Panc1 (cell line): ENCODE results near the gene LYSMD3. TPM values are rescaled to one million over a fixed set of nuclear protein-coding genes. Genes with fewer than 3 reads are reported as not detected.

Experiments
- ATAC-seq: fragments of 200-7000 bp; cut with Tn5 transposase; 2 replicates; pipeline ENCODE4 v1.9.1; 2020; ENCODE audit warnings: mild to moderate bottlenecking, moderate library complexity
- BruUV-seq: library from RNA; stranded (reverse); fragments of 400-500 nt; replicated peaks from 2 replicates; lab custom pipeline; 2021; lab: Mats Ljungman, UMichigan
- CTCF ChIA-PET: fragments of 300-600 bp; sonication (Branson Sonifier 250); formaldehyde crosslinking; loops from one replicate; lab custom pipeline; 2022; ENCODE audit warnings: antibody characterized with exemption; lab: Charles Lee
- POLR2A ChIA-PET: fragments of 300-600 bp; sonication (Branson Sonifier 250); formaldehyde crosslinking; loops from one replicate; lab custom pipeline; 2022; ENCODE audit warnings: antibody characterized with exemption; lab: Charles Lee
- DNase-seq: peaks from one replicate; pipeline ENCODE4 v3.0.0-alpha.2; 2010; ENCODE audit warnings: low read depth, low spot score
- H3K27ac ChIP-seq: 2 replicates; pipeline ENCODE4 v1.5.1; 2011; ENCODE audit warnings: mild to moderate bottlenecking, low read length, inconsistent platforms
- H3K27me3 ChIP-seq: fragments of 200-500 bp; sonication (Bioruptor generic); 2 replicates; pipeline ENCODE4 v1.6.0; 2014; ENCODE audit warnings: low read length, inconsistent platforms; ENCODE audit not compliant: control insufficient read depth, insufficient read depth
- H3K36me3 ChIP-seq: fragments of 200-500 bp; sonication (Bioruptor generic); 2 replicates; pipeline ENCODE4 v1.5.1; 2014; ENCODE audit warnings: inconsistent platforms, mild to moderate bottlenecking, low read length, moderate library complexity; ENCODE audit not compliant: control insufficient read depth, insufficient read depth
- H3K4me1 ChIP-seq: 2 replicates; pipeline ENCODE4 v1.5.1; 2011; ENCODE audit warnings: inconsistent platforms, mild to moderate bottlenecking, low read length, moderate library complexity; ENCODE audit not compliant: control insufficient read depth, insufficient read depth
- H3K4me3 ChIP-seq, 2 experiments: 2 replicates each; pipeline ENCODE4 v1.5.1; 2011 to 2012; ENCODE audit warnings: low read depth in 2 of 2, low read length in 2 of 2, mild to moderate bottlenecking in 2 of 2, inconsistent platforms in 1 of 2, moderate library complexity in 1 of 2
- H3K9me3 ChIP-seq: fragments of 200-500 bp; sonication (Bioruptor generic); 2 replicates; pipeline ENCODE4 v1.5.1; 2014; ENCODE audit warnings: low read depth, mild to moderate bottlenecking, inconsistent platforms, low read length, moderate library complexity; ENCODE audit not compliant: control insufficient read depth, insufficient read depth
- POLR2AphosphoS5 ChIP-seq: IDR thresholded peaks from 2 replicates; pipeline ENCODE4 v1.6.1; 2012; ENCODE audit warnings: mild to moderate bottlenecking, low read depth, low read length, moderate library complexity
- SIN3A ChIP-seq: IDR thresholded peaks from 2 replicates; pipeline ENCODE4 v1.6.1; 2012; ENCODE audit warnings: low read depth, mild to moderate bottlenecking, low read length, moderate library complexity, borderline replicate concordance; ENCODE audit not compliant: insufficient read depth
- TCF7L2 ChIP-seq: IDR thresholded peaks from 2 replicates; pipeline ENCODE4 v1.6.1; 2011; ENCODE audit warnings: mild to moderate bottlenecking, low read depth, low read length, inconsistent platforms
- in situ Hi-C: cut with HindIII; loops from 2 replicates; pipeline ENCODE4 v1.10.0; 2016; ENCODE audit warnings: low sequenced_read_pairs, low pct_unique_long_range_greater_than_20kb
- intact Hi-C: fragments of 100-400 bp; cut with micrococcal nuclease; formaldehyde crosslinking; loops from one replicate; pipeline ENCODE4 v1.10.0; 2022; ENCODE audit not compliant: unreplicated experiment
- total RNA-seq: library from RNA; stranded (reverse); gene quantifications from one replicate; pipeline ENCODE4 v1.2.1, GENCODE V29; 2021; ENCODE audit not compliant: unreplicated experiment
- TF ChIP-seq, protein P1 (sequence below), 2 experiments: IDR thresholded peaks; 2 replicates each; pipeline ENCODE4 v1.6.1; 2011 to 2012; ENCODE audit warnings: low read depth in 2 of 2, control low read depth in 1 of 2, low read length in 1 of 2, mild to moderate bottlenecking in 1 of 2, moderate library complexity in 1 of 2; ENCODE audit not compliant: insufficient read depth in 1 of 2
- TF ChIP-seq, protein P2 (sequence below): fragments of 450-650 bp; IDR thresholded peaks from 2 replicates; pipeline ENCODE4 v1.5.1; 2017; ENCODE audit warnings: mild to moderate bottlenecking

Gene LYSMD3
- total RNA-seq, 1 experiment from 2014 or later: 16.0 TPM

DNA sequence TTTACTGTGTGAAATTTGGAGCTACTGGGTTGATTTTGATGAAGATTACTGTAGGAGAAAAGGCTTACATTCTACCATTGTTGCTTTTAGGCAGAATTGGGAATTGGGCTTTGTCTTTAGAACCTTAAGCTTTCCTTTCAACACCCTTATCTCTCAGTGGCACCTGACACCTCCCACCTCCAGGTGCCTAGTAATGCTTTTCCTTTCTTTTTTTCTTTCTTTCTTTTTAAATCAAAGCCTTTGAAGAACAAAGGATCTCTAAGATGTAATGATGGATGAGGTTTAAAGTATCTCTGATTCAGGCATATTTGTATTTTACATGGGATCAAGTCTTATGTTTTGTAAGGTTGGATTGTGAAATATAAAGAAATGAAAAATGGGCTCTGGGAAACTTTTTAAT lies 26.3 kb upstream of the LYSMD3 start:
- intact Hi-C loops (no loop called here), in situ Hi-C loops (no loop called here)
- TF ChIP-seq, protein P1, sequence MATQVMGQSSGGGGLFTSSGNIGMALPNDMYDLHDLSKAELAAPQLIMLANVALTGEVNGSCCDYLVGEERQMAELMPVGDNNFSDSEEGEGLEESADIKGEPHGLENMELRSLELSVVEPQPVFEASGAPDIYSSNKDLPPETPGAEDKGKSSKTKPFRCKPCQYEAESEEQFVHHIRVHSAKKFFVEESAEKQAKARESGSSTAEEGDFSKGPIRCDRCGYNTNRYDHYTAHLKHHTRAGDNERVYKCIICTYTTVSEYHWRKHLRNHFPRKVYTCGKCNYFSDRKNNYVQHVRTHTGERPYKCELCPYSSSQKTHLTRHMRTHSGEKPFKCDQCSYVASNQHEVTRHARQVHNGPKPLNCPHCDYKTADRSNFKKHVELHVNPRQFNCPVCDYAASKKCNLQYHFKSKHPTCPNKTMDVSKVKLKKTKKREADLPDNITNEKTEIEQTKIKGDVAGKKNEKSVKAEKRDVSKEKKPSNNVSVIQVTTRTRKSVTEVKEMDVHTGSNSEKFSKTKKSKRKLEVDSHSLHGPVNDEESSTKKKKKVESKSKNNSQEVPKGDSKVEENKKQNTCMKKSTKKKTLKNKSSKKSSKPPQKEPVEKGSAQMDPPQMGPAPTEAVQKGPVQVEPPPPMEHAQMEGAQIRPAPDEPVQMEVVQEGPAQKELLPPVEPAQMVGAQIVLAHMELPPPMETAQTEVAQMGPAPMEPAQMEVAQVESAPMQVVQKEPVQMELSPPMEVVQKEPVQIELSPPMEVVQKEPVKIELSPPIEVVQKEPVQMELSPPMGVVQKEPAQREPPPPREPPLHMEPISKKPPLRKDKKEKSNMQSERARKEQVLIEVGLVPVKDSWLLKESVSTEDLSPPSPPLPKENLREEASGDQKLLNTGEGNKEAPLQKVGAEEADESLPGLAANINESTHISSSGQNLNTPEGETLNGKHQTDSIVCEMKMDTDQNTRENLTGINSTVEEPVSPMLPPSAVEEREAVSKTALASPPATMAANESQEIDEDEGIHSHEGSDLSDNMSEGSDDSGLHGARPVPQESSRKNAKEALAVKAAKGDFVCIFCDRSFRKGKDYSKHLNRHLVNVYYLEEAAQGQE (IDR thresholded peaks at IDR 0.05; ENCODE audit: insufficient read depth in 1 of 2, low read depth in 2 of 2, low read length in 1 of 2): no peak
- TF ChIP-seq SIN3A (no peak), TCF7L2 (no peak), POLR2AphosphoS5 (no peak)
- TF ChIP-seq, protein P2, sequence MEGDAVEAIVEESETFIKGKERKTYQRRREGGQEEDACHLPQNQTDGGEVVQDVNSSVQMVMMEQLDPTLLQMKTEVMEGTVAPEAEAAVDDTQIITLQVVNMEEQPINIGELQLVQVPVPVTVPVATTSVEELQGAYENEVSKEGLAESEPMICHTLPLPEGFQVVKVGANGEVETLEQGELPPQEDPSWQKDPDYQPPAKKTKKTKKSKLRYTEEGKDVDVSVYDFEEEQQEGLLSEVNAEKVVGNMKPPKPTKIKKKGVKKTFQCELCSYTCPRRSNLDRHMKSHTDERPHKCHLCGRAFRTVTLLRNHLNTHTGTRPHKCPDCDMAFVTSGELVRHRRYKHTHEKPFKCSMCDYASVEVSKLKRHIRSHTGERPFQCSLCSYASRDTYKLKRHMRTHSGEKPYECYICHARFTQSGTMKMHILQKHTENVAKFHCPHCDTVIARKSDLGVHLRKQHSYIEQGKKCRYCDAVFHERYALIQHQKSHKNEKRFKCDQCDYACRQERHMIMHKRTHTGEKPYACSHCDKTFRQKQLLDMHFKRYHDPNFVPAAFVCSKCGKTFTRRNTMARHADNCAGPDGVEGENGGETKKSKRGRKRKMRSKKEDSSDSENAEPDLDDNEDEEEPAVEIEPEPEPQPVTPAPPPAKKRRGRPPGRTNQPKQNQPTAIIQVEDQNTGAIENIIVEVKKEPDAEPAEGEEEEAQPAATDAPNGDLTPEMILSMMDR: no peak
- Histone ChIP-seq H3K27ac (no peak overlapping the region), H3K27me3 (peaks cover 54% of the 10 kb centered on the region), H3K4me3 (no peak overlapping the region), H3K36me3 (no peaks in the 10 kb centered on the region; the same call in 1 of the 2 replicates), H3K9me3 (no peaks in the 10 kb centered on the region), H3K4me1 (no peaks in the 10 kb centered on the region)
- no peak for ATAC-seq
- ChIA-PET CTCF (no interaction called here), POLR2A (no interaction called here)
- DNase-seq: no peak
- no TSS peak for BruUV-seq

DNA sequence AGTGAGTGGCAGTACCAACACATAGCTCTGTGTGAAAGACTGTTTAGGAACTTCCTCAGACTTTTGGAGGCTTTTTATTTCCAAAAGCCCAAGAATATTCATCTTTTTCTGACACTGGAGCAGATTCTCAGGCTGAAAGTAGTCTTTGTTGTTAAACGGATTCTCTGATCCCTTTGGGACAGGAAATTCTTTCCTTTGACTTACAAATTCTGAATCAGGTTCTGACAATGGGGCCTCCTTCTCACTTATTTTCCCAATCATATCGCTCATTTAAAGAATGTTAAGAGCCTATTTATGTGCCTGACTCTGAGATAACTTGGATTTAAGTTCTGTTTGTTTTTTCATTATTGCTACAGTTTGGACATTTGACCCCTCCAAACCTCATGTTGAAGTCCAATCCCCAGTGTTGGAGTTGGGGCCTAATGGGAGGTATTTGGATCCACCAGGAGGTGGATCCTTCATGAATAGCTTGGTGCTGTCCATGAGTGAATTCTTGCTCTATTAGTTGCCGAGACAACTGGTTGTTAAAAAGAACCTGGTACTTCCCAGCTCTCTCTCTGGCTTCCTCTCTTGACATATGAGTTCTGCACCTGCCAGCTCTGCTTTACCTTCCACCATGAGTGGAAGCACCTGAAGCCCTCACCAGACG lies 25.1 kb upstream of the LYSMD3 start:
- no TSS peak for BruUV-seq
- Histone ChIP-seq H3K27ac (no peak overlapping the region), H3K36me3 (no peaks in the 10 kb centered on the region; the same call in 1 of the 2 replicates), H3K4me3 (no peak overlapping the region), H3K27me3 (peaks cover 48% of the 10 kb centered on the region), H3K9me3 (no peaks in the 10 kb centered on the region), H3K4me1 (no peaks in the 10 kb centered on the region)
- DNase-seq (no peak), ATAC-seq (no peak)
- ChIA-PET POLR2A (no interaction called here), CTCF (no interaction called here)
- TF ChIP-seq, protein P1 (IDR thresholded peaks at IDR 0.05; ENCODE audit: insufficient read depth in 1 of 2, low read depth in 2 of 2, low read length in 1 of 2): no peak
- no peak for TF ChIP-seq POLR2AphosphoS5
- no peak for TF ChIP-seq SIN3A
- TF ChIP-seq TCF7L2: no peak
- TF ChIP-seq, protein P2: no peak
- in situ Hi-C loops (no loop called here), intact Hi-C loops (no loop called here)
